Neural cell (in vitro differentiated cells): ENCODE data around the gene ZDHHC11.
"Not testable (repeated sequence)": the region's sequence is repeated elsewhere in the genome, so short reads cannot be mapped to it uniquely, and the experiment has no call there.

Experiments
- CTCF ChIP-seq: fragments of 450-650 bp; IDR thresholded peaks from 2 replicates; pipeline ENCODE4 v1.5.1; 2014; ENCODE audit warnings: antibody characterized with exemption, mild to moderate bottlenecking, moderate library complexity; ENCODE audit not compliant: poor library complexity, severe bottlenecking
- EP300 ChIP-seq: fragments of 450-650 bp; conservative IDR thresholded peaks from 2 replicates; pipeline ENCODE4 v1.6.1; 2014; ENCODE audit warnings: antibody characterized with exemption, mild to moderate bottlenecking, moderate library complexity; ENCODE audit not compliant: poor library complexity, severe bottlenecking
- EZH2 ChIP-seq: fragments of 200-600, 300-800 bp; shearing (Covaris generic), sonication (generic); IDR thresholded peaks from 2 replicates; pipeline ENCODE4 v1.6.1; 2014; ENCODE audit warnings: antibody characterized with exemption, low read length, borderline replicate concordance, mild to moderate bottlenecking; ENCODE audit not compliant: insufficient read depth, poor library complexity, severe bottlenecking
- POLR2AphosphoS5 ChIP-seq: IDR thresholded peaks from 2 replicates; pipeline ENCODE4 v1.6.1; 2012
- SMC3 ChIP-seq: fragments of 450-650 bp; conservative IDR thresholded peaks from 2 replicates; pipeline ENCODE4 v1.6.1; 2014; ENCODE audit warnings: antibody characterized with exemption, mild to moderate bottlenecking, moderate library complexity; ENCODE audit not compliant: poor library complexity
- TAF1 ChIP-seq: IDR thresholded peaks from 2 replicates; pipeline ENCODE4 v1.6.1; 2012; ENCODE audit warnings: low read depth

- not testable (repeated sequence) for TF ChIP-seq TAF1, CTCF, EZH2, EP300, SMC3, POLR2AphosphoS5
Measured at GRCh38 chr5:772931-773330, 77.9 kb downstream of the ZDHHC11 start.
